DMS153 treated with DMSO at 0.1 percent for 48 hours (cell line): ENCODE results near the gene TMEM170A.
"Not testable (repeated sequence)": the region's sequence is repeated elsewhere in the genome, so short reads cannot be mapped to it uniquely, and the experiment has no call there.

Experiments used
- DNase-seq: peaks from one replicate; lab custom pipeline; 2025; ENCODE audit not compliant: unreplicated experiment; lab: John Stamatoyannopoulos, UW

The TMEM170A gene

DNA sequence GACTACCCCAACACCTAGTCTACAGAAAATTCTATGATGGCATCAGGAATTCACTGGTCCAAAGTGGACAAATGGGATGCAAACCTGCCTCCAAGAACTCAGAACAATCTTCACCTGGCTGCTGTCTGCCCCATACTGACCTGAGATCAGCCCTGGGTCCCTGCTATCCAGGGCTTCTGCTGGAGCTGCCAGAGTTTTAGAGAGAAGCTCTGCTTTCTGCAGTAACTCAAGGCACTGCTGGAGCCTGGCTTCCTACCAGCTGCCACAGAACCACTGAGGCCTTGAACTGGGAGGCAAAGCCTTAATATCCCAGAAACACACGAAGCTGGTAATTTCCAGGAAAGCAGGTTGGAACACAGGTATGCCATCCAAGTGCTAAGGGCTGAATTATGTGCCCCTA, 7.5 kb downstream of the TMEM170A start:
- no peak for DNase-seq

DNA sequence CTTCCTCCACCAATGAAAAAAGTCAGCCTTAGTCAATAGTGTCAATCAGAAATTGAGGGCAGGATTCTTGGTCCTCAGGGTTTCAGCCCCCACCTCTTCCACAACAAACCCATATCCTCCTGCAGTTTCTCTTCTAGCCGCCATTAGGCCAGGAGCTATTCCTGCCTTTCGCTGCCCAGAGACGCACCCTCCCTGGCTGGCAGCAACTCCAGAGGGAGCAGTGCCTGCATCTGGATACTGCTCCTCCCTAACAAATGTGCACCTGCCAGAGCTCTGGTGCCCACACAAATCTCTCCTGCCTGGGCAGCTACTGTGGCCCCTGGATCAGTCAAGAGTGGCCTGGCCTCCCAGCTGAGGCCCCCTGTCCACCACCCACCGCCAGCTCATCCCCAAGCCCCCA, 8.0 kb downstream of the TMEM170A start:
- not testable (repeated sequence) for DNase-seq

DNA sequence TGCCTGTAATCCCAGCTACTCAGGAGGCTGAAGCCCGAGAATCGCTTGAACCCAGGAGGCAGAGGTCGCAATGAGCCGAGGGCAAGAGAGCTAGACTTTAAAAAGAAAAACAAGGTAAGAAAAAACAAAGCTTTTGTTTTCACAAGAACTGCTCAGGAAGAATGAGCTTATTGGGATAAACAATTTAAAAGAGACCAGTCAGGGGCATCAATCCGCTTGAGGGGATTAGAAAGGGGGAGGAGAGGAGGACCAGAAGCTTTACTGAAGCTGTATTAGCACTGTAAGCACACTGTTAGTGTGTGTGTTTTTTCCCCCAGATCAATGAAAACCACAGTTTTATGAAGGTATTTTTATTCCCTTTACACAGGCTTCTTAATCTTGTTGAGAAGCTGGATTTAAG, 8.8 kb downstream of the TMEM170A start:
- DNase-seq = no peak

DNA sequence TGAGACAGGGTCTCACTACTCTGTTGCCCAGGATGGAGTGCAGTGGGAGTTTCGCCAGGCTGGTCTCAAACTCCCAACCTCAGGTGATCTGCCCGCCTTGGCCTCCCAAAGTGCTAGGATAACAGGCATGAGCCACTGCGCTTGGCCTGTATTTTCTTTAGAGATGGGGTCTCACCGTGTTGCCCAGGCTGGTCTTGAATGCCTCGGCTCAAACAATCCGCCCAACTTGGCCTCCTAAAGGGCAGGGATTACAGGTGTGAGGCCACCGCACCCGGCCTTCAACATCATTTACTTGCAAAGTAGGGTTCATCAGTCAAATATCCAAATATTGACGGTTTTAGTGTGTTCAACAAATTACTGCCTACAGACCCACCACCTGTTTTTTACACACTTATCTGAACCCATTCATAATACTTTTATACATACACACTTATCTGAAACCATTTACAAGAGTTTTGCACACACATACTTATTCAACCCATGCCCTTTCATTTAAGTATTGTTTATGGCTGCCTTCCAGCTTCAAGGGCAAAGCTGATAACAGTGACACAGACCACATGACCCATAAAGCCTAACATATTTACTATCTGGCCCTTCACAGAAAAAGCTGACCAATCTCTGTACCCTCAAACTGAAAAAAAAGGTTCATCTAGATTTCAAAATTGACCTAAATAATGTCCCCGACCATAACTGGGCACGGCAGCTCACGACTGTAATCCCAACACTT, 11.9 kb downstream of the TMEM170A start:
- no peak for DNase-seq

DNA sequence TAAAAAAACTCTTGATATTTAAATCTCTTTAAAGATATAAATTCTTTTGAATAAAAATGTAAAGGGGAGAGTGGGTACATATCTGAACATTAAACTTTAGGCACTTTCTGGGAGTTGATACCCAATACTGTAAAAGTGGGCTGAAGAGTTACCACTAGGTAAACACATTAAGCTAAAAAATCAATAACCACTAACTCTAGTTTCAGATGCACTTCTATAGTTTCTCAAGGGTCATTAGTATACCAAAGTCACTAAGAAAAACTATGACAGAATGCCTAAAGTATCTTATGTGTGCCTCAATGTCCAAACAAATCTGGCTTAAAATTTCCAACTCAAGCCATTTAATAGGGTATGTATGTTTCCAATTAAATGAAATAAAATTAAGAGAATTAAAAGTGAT, 18.1 kb downstream of the TMEM170A start:
- DNase-seq = no peak

DNA sequence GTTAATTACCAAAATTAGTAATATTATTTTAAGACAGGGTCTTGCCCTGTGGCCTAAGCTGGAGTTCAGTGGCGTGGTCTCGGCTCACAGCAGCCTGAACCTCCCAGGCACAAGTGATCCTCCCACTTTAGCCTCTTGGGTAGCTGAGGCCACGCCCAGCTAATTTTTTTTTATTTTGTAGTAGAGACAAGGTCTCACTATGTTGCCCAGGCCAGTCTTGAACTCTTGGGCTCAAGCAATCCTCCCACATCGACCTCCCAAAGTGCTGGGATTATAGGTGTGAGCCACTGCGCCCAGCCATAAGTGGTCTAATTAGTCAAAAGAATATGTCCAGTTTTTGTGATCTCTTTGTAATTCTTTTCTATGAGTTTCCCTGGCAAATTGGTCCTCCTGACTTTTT, 19.2 kb downstream of the TMEM170A start:
- no peak for DNase-seq

DNA sequence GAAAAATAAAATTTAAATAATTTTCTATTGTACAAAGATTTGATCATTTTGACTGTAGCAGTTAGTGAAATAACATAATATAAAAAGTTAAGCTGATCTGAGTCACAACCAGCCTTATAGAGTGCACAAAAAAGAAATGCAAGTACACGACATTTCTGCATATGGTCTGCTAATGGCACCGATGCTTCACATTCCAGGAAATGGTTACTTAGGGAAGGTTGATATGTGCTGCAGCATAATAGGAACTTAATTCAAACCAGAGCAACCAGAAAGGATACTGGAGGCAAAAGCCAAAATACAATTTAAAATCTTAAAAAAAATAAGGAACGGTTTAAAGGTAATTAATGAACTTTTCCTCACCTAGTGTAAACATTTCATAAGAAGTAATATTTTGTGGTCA, 21.2 kb downstream of the TMEM170A start:
- DNase-seq = no peak

DNA sequence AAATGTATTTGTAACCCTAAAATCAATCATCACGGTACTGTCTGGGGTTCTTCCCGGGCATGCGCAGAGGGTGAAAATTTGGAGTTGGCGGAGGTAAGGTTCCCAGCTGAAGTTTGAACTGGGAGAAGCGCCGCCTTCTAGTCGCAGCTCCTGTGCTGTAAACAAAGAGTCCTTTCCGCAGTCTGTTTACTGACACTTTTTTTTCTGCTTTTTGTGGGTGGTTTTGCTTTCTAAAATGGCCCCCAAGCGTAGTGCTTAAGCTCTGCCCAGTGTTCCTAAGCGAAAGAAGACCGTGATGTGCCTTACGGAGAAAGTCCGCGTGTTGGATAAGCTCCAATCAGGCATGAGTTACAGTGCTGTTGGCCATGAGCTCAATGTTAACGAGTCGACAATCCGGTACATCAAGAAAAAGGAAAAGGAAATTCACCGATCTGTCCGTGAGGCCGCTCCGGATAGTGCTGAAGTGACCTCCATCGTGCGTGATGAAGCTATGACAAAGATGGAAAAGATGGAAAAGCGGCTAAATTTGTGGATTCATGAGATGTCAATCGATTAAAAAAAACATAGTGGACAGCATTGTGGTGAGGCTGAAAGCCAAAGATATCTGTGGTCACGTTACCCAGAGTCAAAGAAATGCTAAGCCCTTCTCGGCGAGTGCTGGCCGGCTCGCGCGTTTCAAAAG, 30.6 kb downstream of the TMEM170A start:
- peak; percentile 95 for DNase-seq

DNA sequence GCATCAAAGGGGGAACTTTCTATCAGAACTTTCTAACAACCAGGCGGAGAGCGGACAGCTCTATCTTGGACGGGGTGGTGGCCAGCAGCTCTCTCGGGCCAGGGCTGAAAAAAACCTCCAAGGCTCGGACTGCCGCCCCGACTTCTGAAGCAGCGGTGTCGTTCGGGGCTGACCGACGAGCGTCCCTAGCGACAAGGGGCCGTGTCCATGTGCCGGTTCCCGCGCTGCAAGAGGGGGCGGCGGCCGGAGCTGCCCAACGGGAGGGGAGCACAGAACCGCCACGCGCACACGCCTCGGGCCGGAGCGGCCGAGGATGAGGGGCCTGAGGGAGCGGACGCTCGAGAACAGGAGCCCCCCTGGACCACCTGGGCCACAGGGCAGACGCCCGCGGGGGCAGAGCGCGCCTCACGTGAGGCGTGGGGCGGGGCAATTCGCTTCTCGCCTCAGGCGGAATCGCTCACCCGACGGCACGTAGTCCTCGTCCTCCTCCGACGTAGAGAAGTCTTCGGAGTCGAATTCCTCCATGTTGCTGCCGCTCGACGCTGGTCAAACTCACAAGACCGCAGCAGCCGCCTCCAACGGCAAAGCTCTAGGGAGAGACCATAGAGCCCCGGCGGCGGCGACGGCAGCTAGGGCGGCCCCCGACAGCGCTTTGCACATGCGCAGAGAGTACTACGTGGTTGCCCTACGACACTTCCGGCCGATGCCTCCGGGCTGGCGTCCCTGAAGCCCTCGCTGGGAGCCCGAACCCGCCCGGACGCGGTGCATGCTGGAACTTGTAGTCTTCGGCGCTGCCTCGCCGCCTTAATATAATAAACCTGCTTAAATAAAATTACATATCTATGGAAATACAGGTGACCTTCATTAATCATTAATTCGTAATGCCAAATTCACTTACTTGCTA, 31.4 kb downstream of the TMEM170A start, which contains the start of gene CFDP1:
Gene CFDP1, minus strand, starts transcription at position 676 of the 904 bp plus-strand sequence. Its CDS starts 151 bp downstream, at position 525.
- peak; percentile 95 for DNase-seq

DNA sequence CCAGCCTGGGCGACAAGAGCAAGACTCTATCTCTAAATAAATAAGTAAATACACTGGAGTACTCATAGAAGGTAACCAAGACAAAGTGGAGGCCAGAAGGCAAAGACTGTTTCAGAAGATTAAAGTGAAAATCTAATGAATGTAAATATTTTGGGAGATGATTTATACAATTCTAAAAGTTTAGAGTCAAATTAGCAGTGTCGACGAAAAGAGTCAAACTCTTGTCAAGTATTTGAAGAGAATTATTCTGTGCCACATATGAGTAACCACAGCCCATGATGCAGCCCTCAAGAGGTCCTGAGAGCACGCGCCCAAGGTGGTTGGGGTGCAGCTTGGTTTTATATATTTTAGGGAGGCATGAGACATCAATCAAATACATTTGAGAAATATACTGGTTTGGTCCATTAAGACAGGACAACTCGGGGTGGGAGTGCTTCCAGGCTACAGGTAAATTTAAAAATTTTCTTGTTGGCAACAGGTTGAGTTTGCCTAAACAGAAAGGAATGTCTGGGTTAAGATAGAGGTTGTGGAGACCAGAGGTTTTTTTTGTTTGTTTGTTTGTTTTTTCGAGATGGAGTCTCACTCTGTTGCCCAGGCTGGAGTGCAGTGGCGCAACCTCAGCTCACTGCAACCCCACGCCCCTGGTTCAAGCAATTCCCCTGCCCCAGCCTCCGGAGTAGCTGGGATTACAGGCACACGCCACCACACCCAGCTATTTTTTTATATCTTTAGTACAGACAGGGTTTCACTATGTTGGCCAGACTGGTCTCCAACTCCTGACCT, 34.7 kb downstream of the TMEM170A start:
- no peak for DNase-seq

DNA sequence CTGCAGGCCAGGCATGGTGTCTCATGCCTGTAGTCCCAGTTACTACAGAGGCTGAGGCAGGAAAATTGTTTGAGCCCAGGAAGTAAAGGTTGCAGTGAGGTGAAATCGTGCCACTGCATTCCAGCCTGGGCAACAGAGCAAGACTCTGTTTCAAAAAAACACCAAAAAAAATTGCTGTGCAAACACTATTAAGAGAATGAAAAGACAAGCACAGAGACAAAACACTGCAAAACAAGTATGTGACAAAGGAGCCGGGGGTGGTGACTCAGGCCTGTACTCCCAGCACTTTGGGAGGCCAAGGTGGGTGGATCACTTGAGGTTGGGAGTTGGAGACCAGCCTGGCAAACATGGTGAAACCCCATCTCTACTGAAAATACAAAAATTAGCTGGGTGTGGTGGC, 38.0 kb downstream of the TMEM170A start:
- DNase-seq = not testable (repeated sequence)

DNA sequence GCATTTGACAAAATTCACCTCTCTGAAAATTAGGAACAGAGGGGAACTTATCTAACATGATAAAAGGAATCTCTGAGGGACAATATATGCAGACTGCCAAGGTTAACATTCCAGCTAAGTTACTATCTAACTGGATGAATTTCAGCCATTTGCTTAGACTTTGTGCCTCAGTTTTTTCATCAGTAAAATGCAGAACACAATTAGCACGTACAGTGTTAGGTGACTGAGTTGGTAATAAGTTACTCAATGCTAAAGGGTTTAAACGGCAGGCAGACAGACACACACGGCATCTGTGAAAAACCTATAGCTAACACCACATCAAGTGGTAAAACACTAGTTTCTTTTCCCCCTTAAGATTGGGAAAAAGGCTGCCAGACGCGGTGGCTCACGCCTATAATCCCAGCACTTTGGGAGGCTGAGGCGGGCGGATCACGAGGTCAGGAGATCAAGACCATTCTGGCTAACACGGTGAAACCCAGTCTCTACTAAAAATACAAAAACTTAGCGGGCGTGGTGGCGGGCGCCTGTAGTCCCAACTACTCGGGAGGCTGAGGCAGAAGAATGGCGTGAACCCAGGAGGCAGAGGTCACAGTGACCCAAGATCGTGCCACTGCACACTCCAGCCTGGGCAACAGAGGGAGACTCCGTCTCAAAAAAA, 40.3 kb downstream of the TMEM170A start:
- not testable (repeated sequence) for DNase-seq

DNA sequence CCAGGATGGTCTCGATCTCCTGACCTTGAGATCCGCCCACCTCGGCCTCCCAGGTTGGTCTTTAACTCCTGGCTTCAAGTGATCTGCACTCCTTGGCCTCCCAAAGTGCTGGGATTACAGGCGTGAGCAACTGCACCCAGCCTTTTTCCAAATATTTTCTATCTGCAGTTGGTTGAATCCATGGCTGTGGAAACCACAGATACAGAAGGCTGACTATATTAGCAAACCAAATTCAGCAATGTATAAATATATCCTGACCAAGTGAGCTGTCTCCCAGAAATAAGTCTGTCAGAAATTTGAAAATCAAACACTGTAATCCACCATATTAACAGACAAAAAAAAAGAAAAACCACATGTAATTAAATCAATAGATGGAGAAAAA, 40.8 kb downstream of the TMEM170A start:
- no peak for DNase-seq

DNA sequence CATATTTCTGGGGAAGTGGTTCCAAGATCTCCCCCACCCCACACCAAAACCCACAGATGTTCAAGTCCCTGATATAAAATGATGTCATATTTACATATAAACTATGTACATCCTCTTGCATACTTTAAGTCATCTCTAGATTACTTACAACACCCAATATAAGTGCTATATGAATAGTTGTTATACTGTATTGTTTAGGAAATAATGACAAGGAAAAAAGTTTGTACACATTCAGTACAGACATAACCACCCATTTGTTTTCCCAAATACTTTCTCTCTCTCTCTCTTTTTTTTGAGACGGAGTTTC, 42.7 kb downstream of the TMEM170A start:
- DNase-seq = no peak

DNA sequence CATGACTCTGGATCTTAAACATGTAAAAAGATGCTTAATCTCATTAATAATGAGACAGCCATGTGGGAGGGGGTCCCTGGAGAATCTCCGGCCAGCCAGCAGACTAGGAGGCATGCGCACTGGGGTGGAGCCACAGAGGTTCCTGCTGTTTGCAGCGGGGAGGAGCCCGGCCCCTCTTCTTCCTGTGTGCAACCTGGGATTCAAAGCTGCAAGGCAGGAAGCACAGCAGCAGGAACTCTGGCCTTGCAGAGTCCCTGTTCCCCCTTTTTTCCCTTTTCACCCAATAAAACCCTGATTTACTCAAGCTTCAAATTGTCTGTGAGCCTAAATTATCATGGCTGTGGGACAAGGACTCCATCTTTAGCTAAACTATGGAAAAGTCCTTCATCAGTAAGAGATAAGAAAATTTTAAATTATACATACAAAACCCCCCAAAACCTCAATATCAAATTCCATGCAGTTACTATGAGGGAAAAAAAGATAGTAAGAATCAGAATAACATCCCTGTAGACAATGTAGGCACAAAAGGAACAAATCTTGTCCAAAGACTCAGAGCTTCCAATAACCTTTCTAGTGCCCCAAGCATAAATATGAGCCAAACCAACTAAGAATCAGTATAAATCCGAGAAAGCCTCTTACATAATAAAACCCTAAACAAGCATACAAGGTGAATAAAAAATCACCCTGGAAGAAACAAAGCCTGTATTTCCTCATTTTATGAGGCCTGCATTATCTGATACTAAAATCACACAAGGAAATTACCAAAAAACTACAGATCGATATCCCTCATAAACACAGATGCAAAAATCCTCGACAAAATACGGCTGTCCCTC, 43.3 kb downstream of the TMEM170A start:
- DNase-seq = no peak

DNA sequence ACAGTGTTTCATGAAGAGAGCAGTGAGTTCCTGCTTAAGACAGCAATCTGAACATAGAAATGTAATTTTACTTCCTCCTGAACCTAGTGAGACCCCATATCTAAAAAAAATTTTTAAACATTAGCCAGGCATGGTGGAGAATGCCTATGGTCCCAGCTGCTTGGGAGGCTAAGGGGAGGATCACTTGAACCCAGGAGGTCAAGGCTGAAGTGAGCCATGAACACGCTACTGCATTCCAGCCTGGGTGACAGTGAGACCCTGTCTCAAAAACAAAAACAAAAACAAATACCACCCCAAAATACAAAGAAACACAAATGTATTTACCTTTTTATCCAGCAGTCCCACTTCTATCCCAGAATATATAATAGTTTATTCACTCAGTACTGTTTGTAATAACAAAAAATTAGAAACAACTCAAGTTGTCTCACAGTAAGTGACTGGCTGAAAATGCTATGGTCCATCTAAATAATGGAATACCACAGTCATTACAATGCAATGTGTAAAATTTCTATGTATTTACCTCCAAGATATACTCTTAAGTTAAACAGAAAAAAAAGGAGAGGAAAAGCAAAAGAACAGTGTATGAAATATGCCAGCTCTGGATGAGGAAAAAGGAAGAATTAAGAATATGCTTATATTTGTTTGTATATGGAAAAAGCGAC, 47.5 kb downstream of the TMEM170A start:
- no peak for DNase-seq

DNA sequence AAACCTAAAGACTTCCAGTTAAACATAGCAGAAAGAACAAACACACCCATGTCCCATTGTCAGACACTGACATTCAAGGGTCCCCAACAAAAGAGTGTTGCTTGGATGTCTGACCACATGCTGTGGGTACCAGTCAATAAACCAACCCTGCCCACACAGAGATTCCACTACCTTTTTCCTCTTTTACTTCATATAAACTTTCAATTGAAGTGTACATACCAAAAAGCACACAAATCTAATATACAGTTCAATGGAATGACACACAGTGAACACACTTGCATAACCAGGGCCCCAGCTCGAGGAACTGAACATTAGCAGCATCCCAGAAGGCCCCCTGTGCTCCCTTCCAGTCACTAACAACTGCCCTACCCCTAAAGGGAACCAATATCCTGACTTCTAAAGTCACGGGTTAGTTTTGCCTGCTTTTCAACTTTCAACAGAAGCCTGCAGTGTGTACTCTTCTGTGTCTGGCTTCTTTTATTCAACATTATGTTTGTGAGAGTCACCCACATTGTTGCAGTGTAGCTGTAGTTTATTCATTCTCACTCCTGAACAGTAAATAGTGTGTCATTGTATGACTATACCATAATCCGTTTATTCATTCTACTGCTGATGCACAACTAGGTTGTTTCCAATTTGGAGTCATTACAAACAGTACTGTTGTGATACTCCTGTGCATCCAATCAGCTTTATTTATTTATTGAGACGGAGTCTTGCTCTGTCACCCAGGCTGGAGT, 49.2 kb downstream of the TMEM170A start:
- DNase-seq = no peak

DNA sequence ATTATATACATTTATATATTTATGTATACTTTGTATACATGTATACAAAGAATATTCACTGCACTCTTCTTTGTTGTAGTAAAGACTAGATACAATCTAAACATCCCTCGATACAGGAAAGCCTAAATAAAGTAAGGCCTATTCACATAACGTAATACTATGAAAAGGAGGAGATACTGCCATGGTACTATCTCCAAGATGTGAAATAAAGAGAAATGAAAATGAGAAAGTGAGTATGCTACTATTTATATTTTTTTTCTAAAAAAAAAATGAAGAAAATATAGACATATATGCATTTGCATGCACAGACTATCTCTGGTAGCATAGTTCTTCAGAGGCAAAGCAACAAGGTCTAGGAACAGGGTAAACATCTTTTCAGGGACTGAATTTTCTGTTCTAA, 50.5 kb downstream of the TMEM170A start:
- DNase-seq = no peak
